Germinal center (tissue), 1 donor: Measurements from ENCODE around the gene RNF150.
"Not testable (repeated sequence)": the region's sequence is repeated elsewhere in the genome, so short reads cannot be mapped to it uniquely, and the experiment has no call there.

Source experiments
- DNase-seq: peaks from one replicate; pipeline ENCODE4 v3.0.0; 2012; ENCODE audit warnings: mixed read lengths, low spot score

RNF150 gene

GRCh38 chr4:140813804-140814203 is 319.5 kb downstream of the RNF150 start:
- DNase-seq, result no peak

- no peak for DNase-seq
These were observed 320.4 kb downstream of the RNF150 start for GRCh38 chr4:140812916-140813315.

- no peak for DNase-seq
These were observed 321.8 kb downstream of the RNF150 start for GRCh38 chr4:140811429-140811828.

- not testable (repeated sequence) for DNase-seq
These were observed 322.6 kb downstream of the RNF150 start for GRCh38 chr4:140810591-140811169.
